Measurements from ENCODE around the gene BUD23.
"Not testable (repeated sequence)": the region's sequence is repeated elsewhere in the genome, so short reads cannot be mapped to it uniquely, and the experiment has no call there.

Gene BUD23

DNA sequence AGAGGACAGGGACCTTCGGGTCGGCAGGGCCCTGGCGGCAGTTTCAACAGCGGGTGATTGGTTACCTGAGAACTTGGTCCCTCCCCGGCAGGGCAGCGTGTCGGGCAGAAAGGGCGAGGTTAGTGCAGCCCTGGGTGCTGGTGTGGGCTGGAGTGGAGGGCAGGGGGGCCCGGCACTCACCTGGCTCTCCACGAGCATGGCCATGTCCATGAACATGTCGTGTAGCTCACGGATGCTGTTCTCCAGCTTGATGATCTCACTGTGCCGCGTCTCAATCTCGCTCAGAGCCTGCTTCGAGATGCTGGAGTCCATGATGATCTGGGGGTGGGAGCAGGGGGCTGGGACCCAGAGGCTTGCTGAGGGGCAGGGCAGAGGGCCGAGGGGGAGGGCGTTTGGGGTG is 19.3 kb downstream of the BUD23 start:
- DNase-seq: no peak

DNA sequence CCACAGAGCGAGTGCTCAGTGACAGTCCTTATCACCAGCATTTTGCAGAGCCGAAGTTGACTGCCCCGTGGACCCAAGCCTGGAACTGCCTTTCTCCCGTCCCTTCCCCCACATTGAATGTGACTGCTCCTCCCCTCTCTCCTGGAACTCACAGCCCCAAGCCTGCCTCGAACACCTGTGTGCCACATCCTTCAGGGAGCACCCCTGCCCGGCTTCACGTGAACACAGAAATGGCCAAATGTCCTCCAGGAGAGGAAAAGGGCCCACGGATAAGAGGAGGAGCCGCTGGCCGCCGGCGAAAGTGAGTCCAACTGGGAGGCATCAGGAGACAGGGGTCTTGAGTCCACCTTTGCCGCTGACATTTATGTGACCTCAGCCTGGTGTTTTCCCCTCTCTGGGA is 19.8 kb downstream of the BUD23 start:
- DNase-seq: no peak

DNA sequence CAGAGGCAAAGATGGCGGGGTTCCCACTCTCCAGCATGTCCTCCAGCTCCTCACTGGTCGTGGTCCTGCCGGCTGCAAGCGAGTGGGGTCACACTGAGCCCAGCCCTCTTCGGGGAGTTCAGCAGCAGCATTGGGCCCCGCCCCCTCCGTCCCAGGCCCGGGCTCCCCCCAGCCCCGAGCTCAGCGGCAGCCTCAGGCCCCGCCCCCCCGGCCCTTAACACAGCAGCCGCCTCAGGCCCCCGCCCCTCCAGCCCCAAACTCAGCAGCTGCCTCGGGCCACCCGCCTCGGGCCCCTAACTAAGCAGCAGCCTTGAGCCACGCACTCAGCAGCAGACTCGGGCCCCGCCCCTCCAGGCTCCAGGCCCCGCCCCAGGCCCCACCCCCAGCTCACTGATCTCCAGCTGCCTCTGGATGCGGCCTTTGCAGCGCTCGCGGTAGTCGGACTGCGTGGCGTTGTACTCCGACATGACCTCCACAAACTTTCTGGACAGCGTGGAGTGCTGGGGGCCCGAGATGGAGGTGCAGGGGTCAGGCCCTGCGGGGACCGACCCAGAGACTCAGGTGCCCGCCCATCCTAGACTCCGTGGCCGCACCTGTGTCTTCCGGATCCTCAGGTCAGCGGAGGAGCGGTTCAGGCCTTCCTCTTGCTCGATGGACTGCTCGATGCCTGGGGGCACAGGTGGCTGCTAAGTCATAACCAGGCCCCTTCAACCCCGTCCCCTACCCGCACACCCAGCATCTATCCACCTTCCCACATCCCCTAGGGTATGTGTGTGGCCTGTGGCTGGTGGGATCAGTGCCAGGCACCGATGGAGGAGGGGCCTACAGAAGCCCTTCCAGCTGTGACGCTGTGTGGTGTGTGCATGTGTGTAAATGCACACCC is 20.6 kb downstream of the BUD23 start:
- DNase-seq: peak; percentile 37 to 50

DNA sequence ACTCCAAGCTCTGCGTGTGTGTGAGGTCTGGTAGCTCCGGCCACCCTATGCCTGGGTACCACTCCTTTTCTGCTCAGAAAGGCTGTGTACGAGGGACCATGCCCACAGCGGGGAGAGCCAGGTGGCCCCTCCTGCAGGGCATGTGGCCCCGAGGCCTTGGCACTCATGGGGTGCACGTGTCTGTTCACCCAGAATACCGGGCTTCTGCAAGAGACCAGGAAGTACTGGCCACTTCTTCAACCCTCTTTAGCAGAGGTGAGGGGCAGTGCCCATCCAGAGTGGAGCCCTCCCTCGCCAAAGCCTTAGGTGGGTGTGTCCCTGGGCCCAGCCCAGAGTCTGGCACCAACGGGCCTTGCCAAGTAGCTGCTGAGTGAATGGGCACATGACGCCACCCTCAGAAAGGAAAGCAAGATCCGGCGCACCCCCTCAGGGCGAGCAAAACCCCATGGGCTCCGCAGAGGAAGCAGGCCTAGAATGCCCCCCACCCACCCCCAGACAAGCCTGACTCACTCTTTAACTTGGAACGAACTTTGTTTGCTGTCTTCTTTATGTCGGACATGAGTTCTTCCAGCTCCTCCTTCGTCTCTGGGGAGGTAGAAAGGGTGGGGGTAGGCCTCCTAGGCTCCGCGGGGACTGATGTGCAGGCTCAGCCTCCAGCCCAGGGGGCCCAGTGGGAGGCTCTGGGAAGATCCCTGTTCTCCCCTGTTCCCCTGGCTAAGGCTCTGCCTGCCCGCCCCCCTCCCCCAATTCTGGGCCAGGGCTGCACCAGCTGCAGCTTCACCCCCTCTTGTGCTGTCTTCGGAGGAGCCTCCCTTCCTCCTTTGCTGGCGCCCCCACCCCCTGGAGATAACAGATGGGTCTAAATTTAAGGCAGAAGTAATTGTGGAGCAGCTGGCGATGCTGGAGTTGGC is 21.5 kb downstream of the BUD23 start:
- no peak for DNase-seq

DNA sequence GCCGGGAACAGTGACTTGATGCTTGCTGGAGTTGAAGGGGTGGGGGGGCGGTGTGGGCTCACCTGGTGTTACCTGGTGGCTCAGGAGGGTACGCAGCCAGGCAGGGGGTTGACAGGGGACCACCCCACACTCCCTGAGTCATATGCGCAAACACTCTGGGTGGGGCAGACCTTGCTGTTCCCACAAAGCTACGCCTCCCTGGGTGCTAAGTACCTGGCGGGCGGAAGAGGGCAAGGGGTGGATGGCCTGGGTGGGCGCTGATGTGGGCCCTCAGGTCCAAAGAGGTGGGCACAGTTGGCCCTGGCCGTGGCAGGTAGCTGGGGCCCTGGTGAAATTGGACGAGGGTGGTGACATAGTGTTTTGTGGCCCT is 22.1 kb downstream of the BUD23 start:
- no peak for DNase-seq

DNA sequence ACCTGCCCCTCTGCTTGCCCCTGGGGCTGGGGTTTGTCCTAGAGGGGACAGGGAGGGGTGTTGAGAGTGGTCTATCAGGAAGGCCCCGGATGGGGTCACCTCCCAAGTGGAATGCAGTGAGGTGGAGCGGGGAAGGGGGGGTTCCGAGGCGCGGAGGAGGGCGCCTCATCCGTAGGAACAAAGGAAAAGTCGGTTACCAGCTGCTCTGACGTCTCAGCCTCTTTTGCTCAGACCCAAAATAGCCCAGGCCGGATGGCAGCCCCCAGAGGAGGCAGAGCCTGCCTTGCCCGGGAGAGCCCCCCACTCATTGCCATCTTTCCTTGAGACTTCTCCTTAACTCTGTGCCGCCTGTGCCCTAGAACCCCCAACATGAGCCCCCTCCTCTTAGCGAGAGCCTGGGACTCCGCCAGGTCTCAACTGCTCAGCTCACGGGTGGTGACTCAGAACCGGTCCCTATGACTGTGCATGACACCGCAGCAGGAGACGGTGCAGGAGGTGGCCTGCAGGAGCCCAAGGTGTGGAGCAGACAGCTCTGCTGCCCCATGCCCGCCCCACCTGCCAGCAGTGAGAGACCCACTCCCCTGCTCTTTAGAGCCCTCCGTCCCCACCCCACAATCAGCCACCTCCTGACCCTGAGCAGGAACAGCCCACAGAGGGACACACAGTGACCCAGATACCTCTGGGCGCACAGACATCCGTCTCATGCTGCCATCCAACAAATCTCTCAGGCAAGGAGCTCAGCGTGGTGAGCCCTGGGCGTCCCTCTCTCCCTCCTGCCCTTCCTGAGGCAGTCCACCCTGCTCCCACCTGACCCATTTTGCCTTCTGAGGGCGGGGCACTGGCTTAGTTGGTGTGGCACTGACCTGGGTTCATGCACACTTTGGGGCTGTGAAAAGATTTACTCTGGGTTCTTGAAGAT is 23.0 kb downstream of the BUD23 start:
- no peak for DNase-seq

- DNase-seq: peak in 1 of 2 experiments; percentile 23
Observed at GRCh38 chr7:73707045-73707631, 23.7 kb downstream of the BUD23 start.

- DNase-seq: no peak
Observed at GRCh38 chr7:73708961-73709549, 25.7 kb downstream of the BUD23 start.

GRCh38 chr7:73712773-73713172 is 29.4 kb downstream of the BUD23 start:
- no peak for DNase-seq

- DNase-seq: not testable (repeated sequence)
Observed at GRCh38 chr7:73713319-73713718, 29.9 kb downstream of the BUD23 start.

- DNase-seq: peak; percentile 32 to 66
Observed at GRCh38 chr7:73715648-73716317, 32.4 kb downstream of the BUD23 start.

- DNase-seq: no peak
Observed at GRCh38 chr7:73716318-73716890, 33.0 kb downstream of the BUD23 start.

DNA sequence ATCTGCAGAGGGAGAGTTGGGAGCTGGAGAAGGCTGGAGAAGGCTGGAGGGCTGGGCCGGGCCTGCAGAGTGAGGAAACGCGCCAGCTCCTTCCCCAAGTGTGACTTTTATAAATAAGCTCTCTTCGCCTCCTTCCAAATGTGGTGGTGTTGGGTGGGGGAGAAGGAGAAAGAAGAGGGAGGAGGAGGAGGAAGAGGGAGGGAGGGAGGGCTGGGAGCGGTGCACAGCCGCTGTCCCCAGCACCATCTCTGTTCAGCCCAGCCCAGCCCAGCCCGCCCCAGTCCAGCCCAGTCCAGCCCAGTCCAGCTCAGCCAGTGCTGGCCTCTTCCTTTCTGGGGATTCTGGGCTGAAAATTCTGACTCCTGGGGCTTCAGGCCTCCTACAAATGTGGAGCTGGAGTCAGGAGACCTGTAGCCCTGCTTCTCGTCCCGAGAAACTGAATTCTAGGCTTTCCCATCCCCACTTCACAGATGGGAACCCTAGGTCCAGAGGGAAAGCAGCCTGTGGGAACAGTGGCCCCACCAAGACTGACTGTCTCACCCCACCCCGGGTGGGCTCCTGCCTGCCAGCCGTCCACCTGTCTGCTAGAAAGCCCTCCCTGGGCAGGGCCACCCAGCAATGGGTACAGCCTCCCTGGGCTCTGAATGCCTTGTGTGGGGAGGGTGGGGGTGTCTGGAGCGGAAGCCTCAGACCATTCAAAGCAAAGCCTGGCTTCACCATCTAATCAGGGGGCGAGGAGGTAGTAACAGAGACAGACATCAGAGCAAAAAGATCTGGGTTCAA is 33.8 kb downstream of the BUD23 start:
- DNase-seq: no peak

DNA sequence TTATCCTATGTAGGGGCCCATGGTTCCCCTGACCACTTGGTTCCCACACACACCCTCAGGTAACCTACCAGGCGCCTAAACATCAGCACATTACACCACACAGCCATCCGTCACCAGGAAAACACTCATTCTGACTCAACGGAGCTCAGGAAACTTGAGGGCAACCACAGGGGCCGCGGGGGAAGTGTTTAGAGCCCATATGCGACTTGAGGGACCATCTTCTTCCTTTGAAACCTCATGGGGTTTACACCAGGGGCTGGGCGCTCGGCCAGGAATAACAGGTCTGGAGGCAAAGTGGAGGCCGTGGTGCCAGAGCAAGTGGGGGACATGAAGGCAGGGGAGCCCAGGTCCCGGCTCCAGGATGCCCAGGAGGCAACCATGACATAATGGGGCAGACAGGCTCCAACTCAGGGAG is 34.6 kb downstream of the BUD23 start:
- no peak for DNase-seq

- DNase-seq: no peak
Observed at GRCh38 chr7:73718438-73718881, 35.1 kb downstream of the BUD23 start.

DNA sequence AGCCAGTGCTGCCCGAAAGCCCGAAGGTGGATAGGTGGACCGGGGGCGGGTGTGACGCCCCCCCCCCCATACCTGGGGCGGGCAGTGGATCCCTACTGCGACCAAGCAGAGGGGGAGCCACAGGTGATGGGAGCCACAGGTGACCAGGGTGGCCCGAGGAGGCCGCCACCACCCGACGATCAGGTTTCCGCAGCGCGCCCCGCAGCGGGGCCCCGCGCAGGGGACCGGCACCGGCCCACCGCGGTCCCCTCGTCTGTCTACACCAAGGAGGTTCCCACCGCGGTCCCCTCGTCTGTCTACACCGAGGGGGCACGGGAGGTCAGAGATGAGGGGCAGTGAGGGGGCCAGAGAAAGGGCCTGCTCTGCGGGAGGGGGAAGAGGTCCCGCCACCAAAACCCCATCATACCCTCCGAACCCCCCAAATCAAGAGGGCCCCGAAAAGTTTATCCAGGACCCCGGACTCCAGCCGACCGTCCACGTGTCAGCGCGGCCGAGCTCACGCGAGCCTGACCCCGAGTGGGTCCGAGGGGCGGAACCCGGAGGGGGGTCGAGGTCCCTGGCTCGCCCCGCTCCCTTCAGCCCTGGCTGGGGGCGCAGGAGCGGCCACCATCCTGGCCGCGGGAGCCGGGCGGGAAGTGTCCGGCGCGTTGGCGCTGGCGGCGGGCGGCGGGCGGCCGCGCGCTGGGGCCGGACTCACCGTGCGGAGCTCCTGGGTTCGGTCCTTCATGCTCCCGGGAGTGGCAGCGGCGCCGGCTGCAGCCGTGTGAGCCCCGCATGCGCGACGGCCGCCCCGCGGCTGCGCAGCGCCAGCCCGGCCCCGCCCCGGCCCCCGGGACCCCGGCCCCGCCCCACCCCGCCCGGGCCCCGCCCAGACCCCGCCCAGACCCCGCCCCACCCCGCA is 35.8 kb downstream of the BUD23 start, which contains the start of gene STX1A:
TSS of gene STX1A (minus strand) at position 765 of the 901 bp plus-strand sequence. CDS start at position 727, 38 bp downstream.
- peak; percentile 19 to 53 for DNase-seq

DNA sequence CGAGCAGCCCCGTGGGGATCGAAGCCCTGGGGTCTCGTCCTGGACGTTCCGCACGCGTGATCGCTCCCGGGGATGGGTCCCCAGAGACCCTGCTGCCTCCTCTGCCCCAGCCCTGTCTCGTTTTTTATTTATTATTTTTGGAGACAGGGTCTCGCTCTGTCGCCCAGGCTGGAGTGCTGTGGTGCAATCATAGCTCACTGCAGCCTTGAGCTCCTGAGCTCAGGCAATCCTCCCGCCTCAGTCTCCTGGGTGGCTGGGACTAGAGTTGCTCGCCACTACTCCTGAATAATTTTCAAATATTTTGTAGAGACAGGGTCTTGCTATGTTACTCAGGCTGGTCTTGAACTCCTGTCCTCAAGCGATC is 36.4 kb downstream of the BUD23 start:
- no peak for DNase-seq

GRCh38 chr7:73720443-73720842 is 37.0 kb downstream of the BUD23 start:
- not testable (repeated sequence) for DNase-seq

GRCh38 chr7:73721377-73721817 is 38.0 kb downstream of the BUD23 start:
- DNase-seq: no peak

Data from NCI-H187 (cell line).